ENCODE measurements around the gene RIN2.

GRCh38 chr20:19777981-19778380, 19.9 kb downstream of the RIN2 start:
- TF ChIP-seq ZFP3 (CRISPR knock-in tag; IDR thresholded peaks at IDR 0.05) (no peak), ARNTL (CRISPR knock-in tag; IDR thresholded peaks at IDR 0.05; ENCODE audit: borderline replicate concordance, low read depth) (no peak)

Data from SK-N-SH treated with all-trans-retinoic acid at 6 μM for 48 hours (cell line).